ENCODE results near the gene UXS1.
"Not testable (repeated sequence)": the region's sequence is repeated elsewhere in the genome, so short reads cannot be mapped to it uniquely, and the experiment has no call there.

UXS1 gene

DNA sequence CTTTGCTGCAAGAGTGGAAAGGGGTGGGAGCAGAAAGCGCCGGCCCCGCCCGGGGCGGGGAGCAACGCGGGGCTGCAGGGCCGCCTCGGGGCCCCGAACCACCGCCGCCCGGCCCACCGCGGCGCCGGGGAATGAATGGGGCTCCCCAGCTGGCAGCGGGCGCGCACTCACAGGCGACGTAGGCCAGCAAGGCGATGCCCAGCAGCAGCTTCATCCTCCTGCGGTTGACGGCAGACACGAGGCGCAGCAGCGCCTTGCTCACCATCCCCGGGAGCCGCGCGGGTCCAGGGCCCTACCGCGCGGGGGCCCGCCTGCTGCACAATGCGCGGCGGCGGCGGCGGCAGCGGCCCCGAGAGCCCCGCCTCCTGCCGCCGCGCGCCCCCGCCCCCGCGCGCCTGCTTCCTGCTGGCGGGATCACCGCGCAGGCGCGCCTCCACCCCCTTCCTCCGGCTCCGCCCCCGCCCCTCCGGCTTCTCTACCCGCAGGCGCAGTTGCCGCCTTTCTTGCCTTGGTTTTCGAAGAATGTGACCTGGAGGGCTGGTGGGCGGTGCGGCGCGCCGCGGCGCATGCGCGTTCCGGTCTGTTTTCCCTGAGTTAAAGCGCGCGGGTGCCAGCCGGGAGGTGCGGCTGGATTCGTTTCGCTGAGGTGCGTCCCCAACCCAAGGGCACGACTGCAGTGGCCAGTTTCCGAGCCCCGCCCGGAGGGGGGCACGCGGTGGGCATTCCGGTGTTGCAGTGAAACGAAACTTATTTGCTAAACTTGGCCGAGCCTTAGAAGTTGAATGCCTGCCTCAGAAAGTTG is at the start of gene UXS1:
UXS1 (minus strand) TSS at position 325 of the 802 bp plus-strand sequence; CDS start at position 265, 60 bp downstream.
- DNase-seq: peak; percentile 98

DNA sequence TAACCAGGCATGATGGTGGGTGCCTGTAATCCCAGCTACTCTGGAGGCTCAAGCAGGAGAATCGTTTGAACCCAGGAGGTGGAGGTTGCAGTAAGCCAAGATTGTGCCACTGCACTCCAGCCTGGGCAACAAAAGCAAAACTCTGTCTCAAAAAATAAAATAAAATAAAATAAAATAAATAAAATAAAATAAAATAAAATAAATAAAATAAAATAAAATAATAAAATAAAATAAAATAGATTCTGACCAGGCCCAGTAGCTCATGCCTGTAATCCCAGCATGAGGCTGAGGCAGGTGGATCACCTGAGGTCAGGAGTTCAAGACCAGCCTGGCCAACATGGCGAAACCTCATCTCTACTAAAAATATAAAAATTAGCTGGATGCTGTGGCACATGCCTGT is 45.4 kb upstream of the UXS1 start:
- not testable (repeated sequence) for DNase-seq

DNA sequence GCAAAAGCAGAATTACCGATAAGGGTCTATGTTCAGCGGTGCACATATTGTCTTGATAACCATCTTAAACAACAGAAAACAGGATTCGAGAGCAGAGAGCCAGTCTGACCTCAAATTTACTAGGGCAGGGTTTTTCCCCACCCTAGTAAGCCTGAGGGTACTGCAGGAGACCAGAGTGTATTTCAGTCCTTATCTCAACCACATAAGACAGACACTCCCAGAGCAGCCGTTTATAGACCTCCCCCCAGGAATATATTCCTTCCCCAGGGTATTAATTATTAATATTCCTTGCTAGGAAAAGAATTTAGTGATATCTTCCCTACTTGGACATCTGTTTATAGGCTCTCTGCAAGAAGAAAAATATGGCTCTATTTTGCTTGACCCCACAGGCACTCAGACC is 41.3 kb upstream of the UXS1 start:
- DNase-seq: not testable (repeated sequence)

DNA sequence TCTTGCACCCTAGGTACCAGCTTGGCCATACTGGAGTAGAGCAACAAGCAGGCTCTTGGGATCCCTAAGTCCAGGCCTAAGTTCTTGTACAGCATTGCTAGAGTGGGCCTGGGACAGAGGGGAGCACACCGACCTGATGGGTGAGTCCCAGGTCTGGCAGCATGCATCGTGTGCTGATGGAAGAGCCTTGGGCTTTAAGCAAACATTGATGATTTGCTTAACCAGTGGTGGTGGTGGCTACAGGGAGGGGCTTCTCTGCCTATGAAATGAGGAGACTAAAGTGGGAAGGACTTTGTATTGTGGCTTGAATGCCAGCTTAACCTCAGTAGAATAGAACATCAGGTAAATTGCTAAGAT is 39.2 kb upstream of the UXS1 start:
- no peak for DNase-seq

DNA sequence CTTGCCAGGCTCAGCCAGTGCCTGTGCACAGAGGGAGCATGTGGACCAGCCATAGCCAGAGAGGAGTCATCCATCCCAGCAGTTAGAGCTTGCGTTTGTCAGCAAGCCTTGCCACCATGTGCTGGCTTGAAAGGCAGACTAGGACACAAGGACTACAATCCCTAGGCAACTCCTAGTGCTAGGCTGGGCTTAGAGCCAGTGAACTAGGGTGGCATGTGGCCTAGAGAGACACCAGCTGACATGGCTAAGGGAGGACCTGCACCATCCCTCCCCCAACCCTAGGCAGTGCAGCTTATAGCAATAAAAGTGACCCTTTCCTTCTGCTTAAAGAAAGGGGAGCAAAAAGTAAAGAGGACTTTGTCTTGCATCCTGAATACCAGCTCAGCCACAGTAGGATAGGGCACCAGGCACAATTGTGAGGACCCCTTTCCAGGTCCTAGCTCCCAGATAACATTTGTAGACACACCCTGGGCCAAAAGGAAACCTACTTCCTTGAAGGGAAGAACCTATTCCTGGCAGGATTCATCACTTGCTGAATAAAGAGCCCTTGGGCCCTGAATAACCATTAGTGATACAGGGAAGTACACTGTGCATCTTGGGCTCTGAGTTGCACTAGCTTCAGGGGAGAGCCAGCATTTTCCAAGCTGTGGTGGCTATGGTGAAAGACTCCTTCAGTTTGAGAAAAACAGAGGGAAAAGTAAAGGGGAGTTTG is 38.7 kb upstream of the UXS1 start:
- DNase-seq: no peak

DNA sequence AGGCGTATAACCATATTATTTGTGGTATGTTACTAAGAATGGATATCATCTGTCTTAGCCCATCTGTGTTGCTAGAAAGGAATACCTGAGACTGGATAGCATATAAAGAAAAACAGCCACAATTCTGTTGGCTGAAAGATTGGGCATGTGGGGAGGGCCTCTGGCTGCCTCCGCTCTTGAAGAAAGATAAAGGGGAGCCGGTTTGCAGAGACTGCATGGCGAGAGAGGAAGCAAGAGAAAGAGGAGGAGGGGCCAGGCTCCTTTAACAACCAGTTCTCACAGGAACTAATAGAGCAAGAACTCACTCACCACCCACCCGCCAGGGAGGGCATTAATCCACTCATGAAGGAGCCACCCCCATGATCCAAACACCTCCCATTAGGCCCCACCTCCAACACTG is 29.2 kb upstream of the UXS1 start:
- no peak for DNase-seq

DNA sequence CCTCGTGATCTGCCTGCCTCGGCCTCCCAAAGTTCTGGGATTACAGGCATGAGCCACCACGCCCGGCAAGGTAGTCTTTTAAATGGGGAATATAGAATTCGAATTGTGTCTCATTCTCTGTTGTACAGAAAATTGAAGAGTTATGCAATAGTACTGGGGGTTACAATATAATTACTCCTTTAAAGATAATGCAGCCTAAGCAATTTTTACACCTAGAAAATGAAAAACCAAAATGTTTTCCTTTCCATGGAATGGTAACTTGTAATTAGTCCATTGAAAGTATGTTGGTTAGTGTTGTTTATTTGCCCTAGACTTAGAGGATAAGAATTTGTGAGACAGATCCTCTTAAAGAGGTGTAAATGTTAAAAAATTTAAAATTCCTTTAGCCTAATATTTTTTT is 28.0 kb upstream of the UXS1 start:
- not testable (repeated sequence) for DNase-seq

DNA sequence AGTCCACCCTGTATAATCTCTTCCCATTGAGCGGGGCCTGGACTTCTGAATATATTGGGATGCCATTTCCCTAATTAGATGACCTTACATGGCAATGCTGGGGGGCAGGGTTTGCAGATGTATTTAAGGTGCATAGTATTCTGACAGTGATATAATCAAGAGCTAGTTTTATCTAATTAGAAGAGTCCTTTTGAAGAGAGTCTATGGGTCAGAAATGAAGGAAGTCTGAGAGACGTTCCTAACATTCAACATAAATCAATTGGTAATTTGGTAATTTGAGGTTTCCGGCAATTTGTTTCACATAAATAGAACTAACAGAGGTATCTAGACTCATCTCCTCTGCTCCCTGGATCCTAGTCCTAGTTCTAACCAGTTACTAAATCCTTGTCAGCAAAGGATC is 25.7 kb upstream of the UXS1 start:
- DNase-seq: no peak

DNA sequence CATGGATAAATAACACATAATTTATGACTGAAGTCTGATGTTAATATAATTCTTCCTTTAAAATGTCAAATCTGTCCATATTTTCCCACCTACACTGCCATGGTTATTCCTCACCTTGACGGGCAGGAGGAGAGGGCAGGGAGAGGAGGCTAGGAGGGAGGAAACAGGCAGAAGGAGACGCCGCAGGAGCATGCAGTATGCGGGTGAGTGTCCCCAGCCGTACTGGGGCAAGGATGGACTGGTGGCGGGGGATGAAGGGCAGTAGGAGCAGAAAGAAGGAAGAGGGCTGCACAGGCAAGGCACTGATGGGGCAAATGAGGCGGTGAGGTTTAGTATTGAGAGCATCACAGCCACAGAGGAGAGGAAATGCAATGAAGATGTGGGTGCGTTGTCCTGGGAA is 25.1 kb upstream of the UXS1 start:
- DNase-seq: not testable (repeated sequence)

DNA sequence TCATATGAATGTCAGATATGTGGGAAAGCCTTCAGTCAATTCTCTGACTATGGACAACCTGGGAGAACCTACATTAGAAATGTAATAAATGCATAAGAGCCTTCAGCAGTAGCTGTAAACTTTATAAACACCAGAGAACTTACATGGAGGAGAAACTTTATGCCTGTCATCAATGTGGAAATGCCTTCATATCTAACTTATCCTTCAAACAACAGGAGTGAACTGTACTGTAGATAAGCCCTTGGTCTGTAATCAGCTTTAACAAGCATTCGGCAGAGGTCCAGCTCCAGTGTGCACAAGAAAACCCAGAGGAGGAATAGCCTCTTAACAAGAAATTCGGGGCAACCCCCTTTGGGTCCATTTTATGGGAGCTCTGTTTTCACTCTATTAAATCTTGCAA is 14.8 kb upstream of the UXS1 start:
- DNase-seq: no peak

DNA sequence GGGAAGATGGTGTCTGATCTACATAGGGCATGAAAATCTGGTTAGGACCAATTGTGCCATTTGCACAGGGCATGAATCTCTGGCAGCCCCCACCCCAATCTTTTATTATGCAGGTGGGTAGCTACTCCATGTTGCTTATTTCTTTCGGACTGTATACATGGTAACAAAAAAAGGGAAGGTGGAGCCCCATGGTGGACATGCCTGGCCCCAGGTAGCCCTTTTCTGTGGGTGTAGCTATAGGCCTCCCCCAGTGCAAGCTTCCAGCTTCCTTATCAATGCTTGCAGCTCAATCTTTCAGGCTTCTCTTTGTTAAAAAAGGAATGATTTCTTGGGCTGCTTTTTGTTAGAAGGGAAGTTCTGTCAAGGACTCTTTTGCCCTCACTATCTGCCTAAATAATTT is 14.3 kb upstream of the UXS1 start:
- DNase-seq: no peak

DNA sequence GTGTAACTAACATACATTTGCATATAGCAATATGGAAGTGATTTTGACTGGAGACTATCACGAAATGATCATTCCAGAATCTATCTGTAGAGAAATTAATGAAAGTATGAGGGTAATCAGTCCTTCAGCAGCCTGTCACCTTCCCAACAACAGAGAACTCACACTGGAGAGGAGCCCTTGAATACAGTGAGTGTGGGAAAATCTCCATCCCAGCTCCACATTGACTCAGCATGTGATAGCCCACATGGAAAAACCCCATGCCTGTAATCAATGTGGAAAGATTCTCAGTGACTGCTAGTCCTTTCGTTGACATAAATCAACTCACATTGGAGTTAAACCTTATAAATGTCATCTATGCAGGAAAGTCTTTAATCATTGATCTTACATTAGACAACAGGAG is 13.1 kb upstream of the UXS1 start:
- DNase-seq: no peak

DNA sequence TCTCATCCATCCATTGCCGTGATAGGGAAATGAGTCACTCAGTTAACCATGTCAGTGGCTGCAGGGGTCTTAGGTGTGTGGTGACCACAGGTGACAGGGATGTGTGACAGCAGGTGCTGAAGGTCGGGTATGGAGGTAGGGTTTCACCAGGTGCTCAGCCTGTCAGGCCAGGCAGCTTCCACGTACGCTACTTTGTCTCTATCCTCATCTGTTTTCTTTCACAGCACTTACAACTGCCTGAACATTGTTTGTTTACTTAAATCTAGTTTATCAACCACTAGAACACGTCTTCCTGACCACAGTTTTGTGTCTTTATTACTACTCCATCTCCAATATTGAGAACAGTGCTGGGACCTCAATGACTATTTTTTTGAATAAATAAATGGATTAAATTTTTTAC is 11.4 kb upstream of the UXS1 start:
- DNase-seq: peak; percentile 4

DNA sequence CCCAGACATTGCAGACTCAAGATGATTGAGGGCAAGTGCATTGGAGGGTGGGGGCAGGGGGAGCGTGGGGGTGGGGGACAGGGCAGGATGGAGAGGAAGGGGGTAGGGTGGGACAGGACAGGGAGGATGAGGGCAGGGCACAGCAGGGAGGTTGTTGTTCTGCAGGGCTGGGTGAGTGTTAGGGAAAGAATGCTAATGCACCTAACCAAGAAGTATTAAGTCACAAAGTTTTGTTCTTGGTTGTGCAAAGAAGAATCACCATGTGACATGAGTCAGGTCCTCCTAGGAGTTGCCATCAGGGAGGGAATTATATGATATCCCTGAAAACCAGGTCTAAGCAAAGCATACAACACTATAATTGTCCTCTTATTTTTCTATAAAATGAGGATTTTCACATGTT is 10.4 kb upstream of the UXS1 start:
- DNase-seq: not testable (repeated sequence)

DNA sequence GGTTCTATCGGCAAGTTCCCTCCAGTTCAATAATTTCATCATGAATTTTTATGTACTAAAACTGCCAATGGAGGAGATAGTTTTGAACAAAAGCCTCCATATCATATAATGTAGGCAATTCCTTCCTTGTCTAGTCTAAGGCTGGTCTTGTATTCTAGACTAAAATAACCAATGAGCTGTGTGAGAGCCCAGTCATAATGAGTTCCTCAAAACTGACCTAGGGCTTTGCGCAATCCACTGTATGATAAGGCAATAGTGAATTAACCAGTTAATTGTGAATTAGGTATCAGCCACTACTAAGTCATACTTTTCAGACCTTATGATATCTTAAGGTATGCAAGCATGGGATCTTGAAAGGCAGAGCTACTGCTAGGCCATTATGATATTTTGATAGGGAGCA is 7.6 kb upstream of the UXS1 start:
- no peak for DNase-seq

DNA sequence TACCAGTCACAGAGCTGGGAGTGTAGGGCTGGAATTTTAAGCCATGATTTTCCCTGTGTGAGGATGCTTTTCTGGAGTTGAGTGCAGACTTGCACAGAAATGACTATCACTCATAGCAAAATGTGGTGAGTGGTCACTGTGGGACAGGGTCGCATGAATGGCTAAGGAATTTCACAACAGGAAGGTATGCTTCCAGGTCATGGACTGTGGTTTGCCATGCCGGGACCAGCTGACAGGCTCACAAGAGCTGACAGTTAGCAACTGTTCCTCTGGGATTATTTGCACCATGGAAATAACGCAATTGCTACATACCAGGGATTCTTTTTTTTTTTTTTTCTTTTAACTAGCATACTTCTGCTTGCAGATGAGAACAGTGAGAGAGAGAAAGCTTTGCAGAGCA is 3.8 kb upstream of the UXS1 start:
- no peak for DNase-seq

DNA sequence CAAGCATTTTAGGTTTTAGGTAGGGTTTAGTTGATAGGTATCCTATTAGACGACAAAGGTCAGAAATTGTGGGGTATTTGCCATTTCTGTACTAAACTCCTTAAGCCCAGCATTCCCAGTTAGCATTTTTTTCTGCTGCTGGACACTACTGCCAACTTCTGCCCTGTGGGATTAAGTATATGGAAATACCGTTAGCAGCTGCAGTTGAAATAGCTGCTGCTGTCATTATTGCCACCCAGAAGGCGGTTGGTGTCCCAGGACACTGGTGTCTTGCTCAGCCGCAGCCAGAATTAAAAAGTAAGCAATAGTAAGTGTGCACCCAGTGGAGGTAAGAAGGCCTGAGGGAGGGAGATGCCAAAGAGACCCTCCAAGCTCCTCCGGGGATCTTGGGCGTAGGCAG is 1.9 kb upstream of the UXS1 start:
- DNase-seq: no peak

DNA sequence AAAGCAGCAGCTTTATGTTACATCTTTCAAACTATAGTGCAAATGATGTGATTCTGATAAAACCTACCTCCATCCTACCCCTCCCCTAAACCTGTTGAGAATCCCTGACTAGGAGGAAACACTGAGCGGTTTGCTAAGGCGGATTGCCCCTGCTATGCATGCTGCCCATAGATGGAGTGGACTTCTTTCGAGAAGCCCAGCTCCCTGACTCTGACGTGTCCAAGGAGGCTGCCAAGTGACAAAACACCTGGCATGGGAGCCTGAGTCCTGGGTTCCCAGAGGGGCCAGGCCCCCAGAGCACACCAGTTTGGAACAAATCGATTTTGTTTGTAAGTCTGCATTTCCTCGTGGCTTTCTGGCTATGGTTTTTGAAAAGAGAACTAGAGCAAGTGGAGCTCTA is 1.4 kb upstream of the UXS1 start:
- no peak for DNase-seq

DNA sequence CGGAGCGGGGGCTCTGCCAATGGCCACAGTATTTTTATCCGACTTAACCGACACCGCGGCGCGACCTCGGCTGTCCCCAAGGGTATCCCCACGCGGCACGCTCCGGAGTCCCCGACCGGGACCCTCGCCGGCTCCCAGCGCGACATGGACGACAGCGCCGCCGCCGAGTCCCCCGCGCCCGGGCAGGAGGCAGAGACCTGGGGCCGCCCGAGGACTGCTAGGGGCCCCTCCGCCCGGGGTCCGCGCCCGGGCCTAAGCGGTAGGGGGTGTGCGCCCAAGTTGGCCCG is 468 bp downstream of the UXS1 start:
- peak; percentile 8 for DNase-seq

DNA sequence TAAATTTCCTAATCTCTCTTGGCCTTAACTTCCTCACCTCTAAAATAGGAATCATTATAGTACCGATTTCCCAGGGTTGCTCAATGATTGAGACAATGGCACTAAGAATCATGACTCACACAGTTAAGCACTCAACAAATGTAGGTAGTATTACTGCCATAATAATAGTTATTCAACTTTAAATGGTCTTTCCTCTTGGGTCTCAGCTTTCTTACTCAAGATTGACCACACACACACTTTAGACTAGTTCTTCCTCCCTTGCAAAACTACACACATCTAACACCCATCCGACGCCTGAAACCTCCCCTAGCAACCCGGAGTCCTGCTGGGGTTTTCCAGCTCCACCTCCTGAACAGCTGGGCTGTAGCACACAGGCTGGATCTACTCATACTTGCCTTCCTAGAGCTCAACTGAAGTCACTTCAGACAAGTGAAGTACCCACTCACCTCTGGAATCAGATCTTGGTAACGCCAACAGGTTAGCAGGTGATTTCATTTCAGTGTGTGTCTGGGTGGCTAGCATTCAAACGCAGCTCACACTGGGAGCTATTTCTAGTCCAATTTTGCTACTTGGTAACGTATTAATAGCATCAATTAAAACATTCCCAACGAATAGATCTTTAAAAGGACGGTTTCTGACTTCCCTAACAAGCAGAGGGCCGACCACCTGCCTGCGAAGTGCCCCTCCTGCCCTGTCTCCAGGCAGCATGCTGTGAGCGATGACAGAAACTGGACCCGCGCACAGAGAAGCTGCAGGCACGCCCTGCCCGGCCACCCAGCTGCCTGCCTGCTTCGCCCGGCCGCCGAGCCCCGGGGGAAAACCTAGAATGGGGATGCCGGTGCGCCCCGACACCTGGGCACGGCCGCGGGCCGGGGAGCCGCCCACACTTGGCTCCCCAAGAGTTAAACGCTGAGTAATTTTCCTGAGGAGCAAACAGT is 1.1 kb downstream of the UXS1 start:
- peak; percentile 46 for DNase-seq

DNA sequence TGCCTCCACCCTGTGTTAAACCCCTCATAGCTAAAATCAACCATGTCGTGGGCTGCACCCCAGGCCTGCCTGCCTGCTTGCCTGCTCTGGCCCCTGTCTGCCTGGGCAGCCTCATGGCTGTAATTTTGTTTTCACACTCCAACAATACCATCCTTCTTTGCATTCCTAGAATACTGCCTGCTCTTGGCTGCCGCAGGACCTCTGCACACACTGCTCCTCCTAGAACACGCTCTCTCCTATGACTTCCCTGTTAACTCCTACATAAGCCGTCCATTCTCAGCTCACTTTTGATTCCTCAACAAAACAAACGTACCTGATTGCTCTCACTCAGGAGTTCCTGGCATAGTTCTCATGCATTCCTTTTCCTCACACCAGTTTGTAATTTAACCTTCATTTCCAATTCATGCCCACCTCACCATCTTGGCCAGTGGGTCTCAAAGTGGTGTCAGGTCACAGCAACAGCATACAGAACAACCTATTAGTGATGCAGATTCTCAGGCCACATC is 2.5 kb downstream of the UXS1 start:
- DNase-seq: no peak

DNA sequence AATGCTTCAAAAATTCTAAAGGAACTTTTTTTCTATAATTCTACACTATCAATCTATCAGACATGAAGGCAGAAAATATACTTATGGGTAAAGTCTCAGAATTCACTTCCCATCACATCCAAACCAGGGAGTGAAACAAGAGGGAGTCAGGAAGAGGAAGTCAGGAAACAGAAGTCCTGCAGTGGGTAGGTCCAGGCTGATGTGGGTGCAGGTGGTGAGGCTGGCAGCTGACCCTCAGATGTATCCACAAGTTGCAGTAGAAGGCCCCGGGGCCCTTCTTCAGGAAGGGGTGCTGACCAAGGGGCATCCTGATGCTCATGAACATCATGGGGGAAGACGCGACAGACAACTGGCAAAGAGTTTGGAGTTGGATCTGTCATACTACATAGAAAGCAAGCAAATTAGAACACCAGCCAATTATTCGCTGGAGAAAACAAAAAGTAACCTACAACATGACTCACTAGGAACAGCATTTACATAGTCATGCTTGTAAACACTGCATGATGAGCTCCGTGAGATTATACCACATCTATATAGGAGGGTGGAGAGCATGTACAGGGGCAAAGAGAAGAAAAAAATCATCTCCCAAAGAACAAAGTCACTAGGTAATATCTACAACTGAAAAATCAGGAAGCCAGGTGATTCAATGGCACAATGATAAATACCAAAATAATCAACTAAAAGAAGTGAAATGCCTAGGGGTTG is 4.2 kb downstream of the UXS1 start:
- no peak for DNase-seq

DNA sequence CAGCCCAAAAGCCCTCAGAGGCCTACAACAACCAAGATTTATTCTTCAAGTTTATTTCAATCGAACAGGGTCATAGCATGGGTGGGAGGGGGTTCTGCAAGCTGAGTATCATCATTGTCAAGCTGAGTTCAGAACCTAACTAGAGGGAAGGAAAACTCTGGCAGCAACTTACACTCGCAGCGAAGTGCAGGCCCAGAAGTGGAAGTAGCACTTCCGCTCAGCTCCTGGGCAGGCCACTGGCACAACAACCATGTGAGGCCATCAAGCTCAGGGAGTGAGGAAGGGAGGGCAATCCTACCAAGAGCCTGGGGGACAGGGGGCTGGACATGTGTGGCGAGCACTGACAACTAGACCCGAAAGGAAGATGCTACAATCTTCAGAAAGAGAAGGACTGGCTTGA is 4.8 kb downstream of the UXS1 start:
- DNase-seq: no peak

Measured in CD4-positive, alpha-beta T cell treated with Interleukin-4 for 4 hours (primary cell).